ENCODE results near the gene ALG10B. TPM values are rescaled to one million over a fixed set of nuclear protein-coding genes. Genes with fewer than 3 reads are reported as not detected.

ALG10B gene, protein sequence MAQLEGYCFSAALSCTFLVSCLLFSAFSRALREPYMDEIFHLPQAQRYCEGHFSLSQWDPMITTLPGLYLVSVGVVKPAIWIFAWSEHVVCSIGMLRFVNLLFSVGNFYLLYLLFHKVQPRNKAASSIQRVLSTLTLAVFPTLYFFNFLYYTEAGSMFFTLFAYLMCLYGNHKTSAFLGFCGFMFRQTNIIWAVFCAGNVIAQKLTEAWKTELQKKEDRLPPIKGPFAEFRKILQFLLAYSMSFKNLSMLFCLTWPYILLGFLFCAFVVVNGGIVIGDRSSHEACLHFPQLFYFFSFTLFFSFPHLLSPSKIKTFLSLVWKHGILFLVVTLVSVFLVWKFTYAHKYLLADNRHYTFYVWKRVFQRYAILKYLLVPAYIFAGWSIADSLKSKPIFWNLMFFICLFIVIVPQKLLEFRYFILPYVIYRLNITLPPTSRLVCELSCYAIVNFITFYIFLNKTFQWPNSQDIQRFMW
- total RNA-seq (2022) (11.2 and 12.6 TPM in 2 replicates), Bru-seq, nascent RNA (percentile 68 among the genes with signal in this experiment), BruChase-seq, experiment 1, labeled RNA remaining after a 6-hour chase (percentile 75 among the genes with signal in this experiment), BruChase-seq, experiment 2, labeled RNA remaining after a 2-hour chase (percentile 72 among the genes with signal in this experiment)
- long read RNA-seq, full-length matches to known transcripts, result 2 of 2 reads
- long read RNA-seq, partial matches to known transcripts, result 0 of 2 reads
- long read RNA-seq, other reads (novel, unspliced or antisense), result 0 of 2 reads

- no peak for TF ChIP-seq CTCF (IDR thresholded peaks at IDR 0.05; ENCODE audit: unreplicated experiment)
- DNase-seq, result peak; percentile 89
- CTCF ChIA-PET, result interaction anchor here (1.7 kb wide), 1 partner anchor 172 kb away, joined by 6 read pairs; no protein-coding TSS in a partner anchor
- Mint-ChIP-seq H3K36me3 (ENCODE audit: insufficient read depth, unreplicated experiment) (peaks cover 9% of the 10 kb centered on the region), H3K9me3 (ENCODE audit: low read depth, unreplicated experiment) (no peaks in the 10 kb centered on the region), H3K4me1 (ENCODE audit: low read depth, unreplicated experiment) (peaks cover 21% of the 10 kb centered on the region), H3K27ac (ENCODE audit: unreplicated experiment) (peak within 1 kb of the TSS; percentile 86), H3K27me3 (ENCODE audit: unreplicated experiment) (no peaks in the 10 kb centered on the region), H3K4me3 (ENCODE audit: low read depth, unreplicated experiment) (peak within 1 kb of the TSS; percentile 86)
- intact Hi-C loops (cut with micrococcal nuclease; ENCODE audit: unreplicated experiment), result loop anchor here (1.0 kb wide), 2 partner anchors 178 to 263 kb away; no protein-coding TSS in a partner anchor
- no TSS peak for BruUV-seq (replicated peaks)
Observed at GRCh38 chr12:38316391-38317129, at the start of gene ALG10B. Gene ALG10B (plus strand): TSS chr12:38316774. CDS start chr12:38316894, 120 bp downstream.

- peaks cover 3% of the 10 kb centered on the region for H3K9me3 Mint-ChIP-seq (ENCODE audit: low read depth, unreplicated experiment)
- no peaks in the 10 kb centered on the region for H3K27me3 Mint-ChIP-seq (ENCODE audit: unreplicated experiment)
- CTCF ChIA-PET, result no interaction called here
- intact Hi-C loops (cut with micrococcal nuclease; ENCODE audit: unreplicated experiment), result no loop called here
- no peak for TF ChIP-seq CTCF (IDR thresholded peaks at IDR 0.05; ENCODE audit: unreplicated experiment)
- no peaks in the 10 kb centered on the region for H3K36me3 Mint-ChIP-seq (ENCODE audit: insufficient read depth, unreplicated experiment)
- H3K4me1 Mint-ChIP-seq (ENCODE audit: low read depth, unreplicated experiment), result peaks cover 8% of the 10 kb centered on the region
- H3K4me3 Mint-ChIP-seq (ENCODE audit: low read depth, unreplicated experiment), result no peak overlapping the region
- BruUV-seq (replicated peaks), result no TSS peak
- H3K27ac Mint-ChIP-seq (ENCODE audit: unreplicated experiment), result no peak overlapping the region
- DNase-seq, result no peak
Observed at GRCh38 chr12:38268612-38269011, 48.0 kb upstream of the ALG10B start.

GRCh38 chr12:38269897-38270296, 46.7 kb upstream of the ALG10B start:
- DNase-seq, result no peak
- no peak overlapping the region for H3K27ac Mint-ChIP-seq (ENCODE audit: unreplicated experiment)
- peaks cover 8% of the 10 kb centered on the region for H3K4me1 Mint-ChIP-seq (ENCODE audit: low read depth, unreplicated experiment)
- intact Hi-C loops (cut with micrococcal nuclease; ENCODE audit: unreplicated experiment), result no loop called here
- CTCF ChIA-PET, result interaction anchor here (0.8 kb wide), 1 partner anchor 13 kb away, joined by 3 read pairs; no protein-coding TSS in a partner anchor
- peaks cover 3% of the 10 kb centered on the region for H3K9me3 Mint-ChIP-seq (ENCODE audit: low read depth, unreplicated experiment)
- H3K4me3 Mint-ChIP-seq (ENCODE audit: low read depth, unreplicated experiment), result no peak overlapping the region
- H3K36me3 Mint-ChIP-seq (ENCODE audit: insufficient read depth, unreplicated experiment), result no peaks in the 10 kb centered on the region
- H3K27me3 Mint-ChIP-seq (ENCODE audit: unreplicated experiment), result no peaks in the 10 kb centered on the region
- BruUV-seq (replicated peaks), result no TSS peak
- no peak for TF ChIP-seq CTCF (IDR thresholded peaks at IDR 0.05; ENCODE audit: unreplicated experiment)

DNA sequence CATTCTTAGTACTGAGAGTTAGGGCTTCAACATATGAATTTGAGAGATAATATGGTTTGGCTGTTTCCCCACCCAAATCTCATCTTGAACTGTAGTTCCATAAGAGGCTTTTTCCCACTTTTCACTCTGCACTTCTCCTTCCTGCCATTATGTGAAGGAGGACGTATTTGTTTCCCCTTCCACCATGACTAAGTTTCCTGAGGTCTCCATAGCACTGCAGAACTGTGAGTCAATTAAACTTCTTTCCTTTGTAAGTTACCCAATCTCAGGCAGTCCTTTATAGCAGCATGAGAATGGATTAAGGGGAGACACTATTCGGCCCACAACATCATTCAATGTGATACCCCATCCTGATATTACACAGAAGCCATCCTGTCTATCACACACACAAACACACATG, 36.8 kb upstream of the ALG10B start:
- H3K4me1 Mint-ChIP-seq (ENCODE audit: low read depth, unreplicated experiment), result peaks cover 35% of the 10 kb centered on the region
- no TSS peak for BruUV-seq (replicated peaks)

More for the DNA sequence above, 36.8 kb upstream of the ALG10B start:
- no peak overlapping the region for H3K27ac Mint-ChIP-seq (ENCODE audit: unreplicated experiment)
- no peak overlapping the region for H3K4me3 Mint-ChIP-seq (ENCODE audit: low read depth, unreplicated experiment)
- TF ChIP-seq CTCF (IDR thresholded peaks at IDR 0.05; ENCODE audit: unreplicated experiment), result no peak
- no peaks in the 10 kb centered on the region for H3K27me3 Mint-ChIP-seq (ENCODE audit: unreplicated experiment)
- intact Hi-C loops (cut with micrococcal nuclease; ENCODE audit: unreplicated experiment), result no loop called here
- peaks cover 5% of the 10 kb centered on the region for H3K9me3 Mint-ChIP-seq (ENCODE audit: low read depth, unreplicated experiment)
- DNase-seq, result no peak
- peaks cover 4% of the 10 kb centered on the region for H3K36me3 Mint-ChIP-seq (ENCODE audit: insufficient read depth, unreplicated experiment)
- CTCF ChIA-PET, result no interaction called here
